ENCODE data around the gene CHMP3.

DNA sequence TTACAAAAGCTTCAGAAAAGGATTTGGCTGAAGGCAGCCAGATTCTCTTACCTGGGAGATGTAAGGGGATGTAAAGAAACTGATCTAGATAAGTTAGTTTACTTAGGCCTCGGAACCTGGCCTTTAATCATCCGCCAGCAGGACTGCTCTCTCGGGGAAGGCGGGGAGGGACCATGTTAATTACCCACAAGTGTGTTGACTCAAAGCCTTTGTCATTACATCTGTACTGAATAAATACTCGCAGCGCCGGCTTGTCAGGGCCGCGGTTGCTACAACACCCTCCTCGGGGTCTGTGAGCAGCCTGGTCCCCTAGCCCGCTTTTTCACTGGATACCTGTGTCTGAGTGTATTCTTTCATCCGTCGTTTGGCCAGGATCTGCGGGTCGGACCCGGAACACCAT lies 6.7 kb downstream of the CHMP3 start:
- TF ChIP-seq, protein P1, sequence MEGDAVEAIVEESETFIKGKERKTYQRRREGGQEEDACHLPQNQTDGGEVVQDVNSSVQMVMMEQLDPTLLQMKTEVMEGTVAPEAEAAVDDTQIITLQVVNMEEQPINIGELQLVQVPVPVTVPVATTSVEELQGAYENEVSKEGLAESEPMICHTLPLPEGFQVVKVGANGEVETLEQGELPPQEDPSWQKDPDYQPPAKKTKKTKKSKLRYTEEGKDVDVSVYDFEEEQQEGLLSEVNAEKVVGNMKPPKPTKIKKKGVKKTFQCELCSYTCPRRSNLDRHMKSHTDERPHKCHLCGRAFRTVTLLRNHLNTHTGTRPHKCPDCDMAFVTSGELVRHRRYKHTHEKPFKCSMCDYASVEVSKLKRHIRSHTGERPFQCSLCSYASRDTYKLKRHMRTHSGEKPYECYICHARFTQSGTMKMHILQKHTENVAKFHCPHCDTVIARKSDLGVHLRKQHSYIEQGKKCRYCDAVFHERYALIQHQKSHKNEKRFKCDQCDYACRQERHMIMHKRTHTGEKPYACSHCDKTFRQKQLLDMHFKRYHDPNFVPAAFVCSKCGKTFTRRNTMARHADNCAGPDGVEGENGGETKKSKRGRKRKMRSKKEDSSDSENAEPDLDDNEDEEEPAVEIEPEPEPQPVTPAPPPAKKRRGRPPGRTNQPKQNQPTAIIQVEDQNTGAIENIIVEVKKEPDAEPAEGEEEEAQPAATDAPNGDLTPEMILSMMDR (IDR thresholded peaks at IDR 0.05): no peak
- no peak for TF ChIP-seq POLR2A (IDR thresholded peaks at IDR 0.05)
- TF ChIP-seq EP300 (IDR thresholded peaks at IDR 0.05): no peak
